Measurements from ENCODE around the gene GABRA4. TPM values are rescaled to one million over a fixed set of nuclear protein-coding genes. Genes with fewer than 3 reads are reported as not detected.

Gene GABRA4
- total RNA-seq, 4 donors from 2014 or later: 0.02 TPM; not detected in 3

DNA sequence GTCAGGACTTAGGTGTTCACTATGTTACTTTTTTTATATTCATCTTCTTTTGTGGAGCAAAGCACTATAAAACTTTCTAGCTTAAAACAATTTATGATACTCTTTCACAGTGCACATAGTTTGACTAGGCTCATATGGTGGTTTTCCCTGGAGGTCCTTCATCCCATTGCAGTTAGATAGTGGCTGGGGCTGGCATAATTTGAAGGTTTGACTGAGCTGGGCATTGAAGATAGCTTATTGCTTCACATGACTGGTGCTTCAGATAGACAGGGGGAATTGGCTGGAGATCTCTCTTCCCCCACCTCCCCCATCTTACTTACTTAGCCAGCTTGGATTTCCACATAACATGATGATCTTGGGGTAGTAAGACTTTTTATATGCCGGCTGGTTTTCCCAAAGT lies 7.0 kb upstream of the GABRA4 start:
- Histone ChIP-seq H3K27ac (no peak overlapping the region), H3K9me3 (no peaks in the 10 kb centered on the region), H3K4me1 (no peaks in the 10 kb centered on the region), H3K4me3 (no peak overlapping the region), H3K36me3 (no peaks in the 10 kb centered on the region), H3K27me3 (no peaks in the 10 kb centered on the region)
- in situ Hi-C loops (cut with MboI; ENCODE audit: low sequenced_read_pairs in 4 of 4): no loop called here
- ATAC-seq (no peak), DNase-seq (no peak)
- TF ChIP-seq, protein P1, sequence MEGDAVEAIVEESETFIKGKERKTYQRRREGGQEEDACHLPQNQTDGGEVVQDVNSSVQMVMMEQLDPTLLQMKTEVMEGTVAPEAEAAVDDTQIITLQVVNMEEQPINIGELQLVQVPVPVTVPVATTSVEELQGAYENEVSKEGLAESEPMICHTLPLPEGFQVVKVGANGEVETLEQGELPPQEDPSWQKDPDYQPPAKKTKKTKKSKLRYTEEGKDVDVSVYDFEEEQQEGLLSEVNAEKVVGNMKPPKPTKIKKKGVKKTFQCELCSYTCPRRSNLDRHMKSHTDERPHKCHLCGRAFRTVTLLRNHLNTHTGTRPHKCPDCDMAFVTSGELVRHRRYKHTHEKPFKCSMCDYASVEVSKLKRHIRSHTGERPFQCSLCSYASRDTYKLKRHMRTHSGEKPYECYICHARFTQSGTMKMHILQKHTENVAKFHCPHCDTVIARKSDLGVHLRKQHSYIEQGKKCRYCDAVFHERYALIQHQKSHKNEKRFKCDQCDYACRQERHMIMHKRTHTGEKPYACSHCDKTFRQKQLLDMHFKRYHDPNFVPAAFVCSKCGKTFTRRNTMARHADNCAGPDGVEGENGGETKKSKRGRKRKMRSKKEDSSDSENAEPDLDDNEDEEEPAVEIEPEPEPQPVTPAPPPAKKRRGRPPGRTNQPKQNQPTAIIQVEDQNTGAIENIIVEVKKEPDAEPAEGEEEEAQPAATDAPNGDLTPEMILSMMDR (IDR thresholded peaks at IDR 0.05 in 4 of 5, conservative IDR thresholded peaks at IDR 0.05 in 1 of 5): no peak
- TF ChIP-seq POLR2A (IDR thresholded peaks at IDR 0.05): no peak
- intact Hi-C loops (cut with DNase I; ENCODE audit: low total_unique reads): no loop called here

DNA sequence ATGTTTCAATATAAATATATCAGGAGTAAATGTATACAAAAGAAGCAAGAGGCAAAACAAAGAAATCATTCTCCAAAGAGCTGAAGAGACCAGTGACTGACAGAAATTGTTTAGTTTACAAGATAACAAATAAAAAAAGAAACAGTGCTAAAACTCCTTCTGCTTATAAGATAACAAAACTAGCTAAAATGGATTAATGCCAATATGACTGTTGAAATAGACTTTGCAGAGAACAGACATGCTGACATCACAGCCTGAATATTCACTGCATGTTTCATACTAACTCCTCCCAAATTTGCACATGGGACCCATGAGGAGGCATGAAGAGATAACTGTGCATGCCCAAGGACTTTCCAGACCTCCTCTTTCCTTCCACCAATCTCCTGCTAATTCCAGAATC lies 6.2 kb upstream of the GABRA4 start:
- no peaks in the 10 kb centered on the region for H3K4me1 ChIP-seq
- peaks cover 0 to 3% (median 0%) of the 10 kb centered on the region in 3 donors for H3K27me3 ChIP-seq
- H3K27ac ChIP-seq: no peak overlapping the region
- H3K4me3 ChIP-seq: no peak overlapping the region
- no peaks in the 10 kb centered on the region for H3K36me3 ChIP-seq
- H3K9me3 ChIP-seq: no peaks in the 10 kb centered on the region
- no peak for TF ChIP-seq POLR2A (IDR thresholded peaks at IDR 0.05)
- TF ChIP-seq, protein P1 (IDR thresholded peaks at IDR 0.05 in 4 of 5, conservative IDR thresholded peaks at IDR 0.05 in 1 of 5): no peak
- intact Hi-C loops (cut with DNase I; ENCODE audit: low total_unique reads): no loop called here
- in situ Hi-C loops (cut with MboI; ENCODE audit: low sequenced_read_pairs in 4 of 4): no loop called here
- DNase-seq: no peak
- ATAC-seq: no peak

DNA sequence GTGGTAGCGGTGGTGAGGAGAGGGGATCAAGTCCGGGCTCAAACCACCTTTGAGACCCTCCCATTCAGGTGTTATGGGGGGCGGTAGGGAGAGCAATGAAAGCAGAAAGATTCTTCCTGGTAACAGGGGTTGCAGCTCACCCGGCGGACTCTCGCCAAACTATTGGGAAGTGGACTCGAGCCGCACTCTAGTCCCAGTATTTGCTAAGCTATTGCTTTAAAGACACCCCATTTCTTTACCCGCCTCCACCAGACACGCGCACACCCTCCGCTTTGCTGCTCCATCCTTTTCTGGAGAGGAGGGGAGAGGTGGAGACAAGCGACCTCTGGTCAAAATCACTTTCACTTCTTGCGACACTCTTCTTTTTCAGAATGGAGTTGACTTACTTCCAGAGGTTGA lies 625 bp upstream of the GABRA4 start:
- no peaks in the 10 kb centered on the region for H3K4me1 ChIP-seq
- in situ Hi-C loops (cut with MboI; ENCODE audit: low sequenced_read_pairs in 4 of 4) (no loop called here), intact Hi-C loops (cut with DNase I; ENCODE audit: low total_unique reads) (no loop called here)
- DNase-seq (no peak), ATAC-seq (no peak)
- no peaks in the 10 kb centered on the region for H3K9me3 ChIP-seq
- peaks cover 10 to 11% (median 11%) of the 10 kb centered on the region in 3 donors for H3K27me3 ChIP-seq
- TF ChIP-seq, protein P1 (IDR thresholded peaks at IDR 0.05 in 4 of 5, conservative IDR thresholded peaks at IDR 0.05 in 1 of 5): no peak
- no peak for TF ChIP-seq POLR2A (IDR thresholded peaks at IDR 0.05)
- H3K4me3 ChIP-seq: peak overlapping the region in 1 of 4 donors; percentile 25
- no peaks in the 10 kb centered on the region for H3K36me3 ChIP-seq
- H3K27ac ChIP-seq: no peak overlapping the region

DNA sequence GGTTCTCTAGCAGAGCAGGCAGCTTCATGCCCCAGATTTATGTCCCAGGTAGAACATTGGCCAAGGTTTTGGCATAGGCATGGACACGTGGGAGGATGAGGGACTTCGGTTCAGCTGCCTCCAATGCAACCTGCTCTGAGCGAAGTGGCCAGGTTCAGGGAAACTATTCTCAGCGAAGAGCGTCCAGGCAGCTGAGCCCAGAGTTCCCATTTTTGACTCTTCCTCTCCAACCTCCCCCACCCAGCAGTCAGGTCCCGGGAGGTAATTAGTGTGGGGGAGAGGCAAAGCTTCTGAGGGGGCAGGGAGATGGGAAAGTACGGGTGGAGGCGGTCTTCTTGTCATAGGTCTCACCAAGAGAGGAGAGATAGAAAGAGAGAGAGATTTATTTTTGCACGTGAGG lies 1.0 kb downstream of the GABRA4 start:
- intact Hi-C loops (cut with DNase I; ENCODE audit: low total_unique reads): no loop called here
- Histone ChIP-seq H3K27me3 (peaks cover 10 to 11% (median 11%) of the 10 kb centered on the region in 3 donors), H3K36me3 (no peaks in the 10 kb centered on the region), H3K4me3 (no peak overlapping the region), H3K4me1 (no peaks in the 10 kb centered on the region), H3K27ac (no peak overlapping the region), H3K9me3 (no peaks in the 10 kb centered on the region)
- TF ChIP-seq POLR2A (IDR thresholded peaks at IDR 0.05): no peak
- TF ChIP-seq, protein P1 (IDR thresholded peaks at IDR 0.05 in 4 of 5, conservative IDR thresholded peaks at IDR 0.05 in 1 of 5): no peak
- in situ Hi-C loops (cut with MboI; ENCODE audit: low sequenced_read_pairs in 4 of 4): no loop called here
- DNase-seq (no peak), ATAC-seq (no peak)

Data from gastrocnemius medialis (tissue), 4 donors.